ENCODE measurements around the gene ING4. TPM values are rescaled to one million over a fixed set of nuclear protein-coding genes. Genes with fewer than 3 reads are reported as not detected.

ING4 gene
- total RNA-seq, 2 donors from 2014 or later, result 21.8 to 22.6 TPM

DNA sequence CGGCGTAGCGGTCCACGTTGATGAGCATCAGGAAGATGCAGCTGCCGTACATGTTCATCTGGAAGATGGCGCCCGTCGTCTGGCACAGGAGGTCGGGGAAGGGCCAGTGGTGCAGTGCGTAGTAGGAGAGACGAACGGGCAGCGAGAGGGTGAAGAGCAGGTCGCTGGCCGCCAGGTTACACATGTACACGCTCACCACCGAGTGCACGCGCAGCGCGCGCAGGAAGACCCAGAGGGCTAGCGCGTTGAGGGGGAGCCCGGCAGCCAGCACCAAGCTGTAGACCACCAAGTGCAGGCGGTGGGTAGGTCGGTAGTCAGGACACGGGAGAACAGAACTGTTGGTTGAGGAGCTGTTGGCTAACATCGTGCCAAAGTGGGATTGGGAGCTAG lies 42.0 kb downstream of the ING4 start:
- Histone ChIP-seq H3K4me3 (peak overlapping the region in 1 of 2 donors; percentile 33), H3K27me3 (no peaks in the 10 kb centered on the region), H3K4me1 (peaks cover 0 to 9% of the 10 kb centered on the region in 2 donors), H3K36me3 (no peaks in the 10 kb centered on the region), H3K27ac (no peak overlapping the region), H3K9me3 (no peaks in the 10 kb centered on the region)
- no peak for DNase-seq (ENCODE audit: low spot score)
- TF ChIP-seq, protein P1, sequence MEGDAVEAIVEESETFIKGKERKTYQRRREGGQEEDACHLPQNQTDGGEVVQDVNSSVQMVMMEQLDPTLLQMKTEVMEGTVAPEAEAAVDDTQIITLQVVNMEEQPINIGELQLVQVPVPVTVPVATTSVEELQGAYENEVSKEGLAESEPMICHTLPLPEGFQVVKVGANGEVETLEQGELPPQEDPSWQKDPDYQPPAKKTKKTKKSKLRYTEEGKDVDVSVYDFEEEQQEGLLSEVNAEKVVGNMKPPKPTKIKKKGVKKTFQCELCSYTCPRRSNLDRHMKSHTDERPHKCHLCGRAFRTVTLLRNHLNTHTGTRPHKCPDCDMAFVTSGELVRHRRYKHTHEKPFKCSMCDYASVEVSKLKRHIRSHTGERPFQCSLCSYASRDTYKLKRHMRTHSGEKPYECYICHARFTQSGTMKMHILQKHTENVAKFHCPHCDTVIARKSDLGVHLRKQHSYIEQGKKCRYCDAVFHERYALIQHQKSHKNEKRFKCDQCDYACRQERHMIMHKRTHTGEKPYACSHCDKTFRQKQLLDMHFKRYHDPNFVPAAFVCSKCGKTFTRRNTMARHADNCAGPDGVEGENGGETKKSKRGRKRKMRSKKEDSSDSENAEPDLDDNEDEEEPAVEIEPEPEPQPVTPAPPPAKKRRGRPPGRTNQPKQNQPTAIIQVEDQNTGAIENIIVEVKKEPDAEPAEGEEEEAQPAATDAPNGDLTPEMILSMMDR (IDR thresholded peaks at IDR 0.05), result no peak

DNA sequence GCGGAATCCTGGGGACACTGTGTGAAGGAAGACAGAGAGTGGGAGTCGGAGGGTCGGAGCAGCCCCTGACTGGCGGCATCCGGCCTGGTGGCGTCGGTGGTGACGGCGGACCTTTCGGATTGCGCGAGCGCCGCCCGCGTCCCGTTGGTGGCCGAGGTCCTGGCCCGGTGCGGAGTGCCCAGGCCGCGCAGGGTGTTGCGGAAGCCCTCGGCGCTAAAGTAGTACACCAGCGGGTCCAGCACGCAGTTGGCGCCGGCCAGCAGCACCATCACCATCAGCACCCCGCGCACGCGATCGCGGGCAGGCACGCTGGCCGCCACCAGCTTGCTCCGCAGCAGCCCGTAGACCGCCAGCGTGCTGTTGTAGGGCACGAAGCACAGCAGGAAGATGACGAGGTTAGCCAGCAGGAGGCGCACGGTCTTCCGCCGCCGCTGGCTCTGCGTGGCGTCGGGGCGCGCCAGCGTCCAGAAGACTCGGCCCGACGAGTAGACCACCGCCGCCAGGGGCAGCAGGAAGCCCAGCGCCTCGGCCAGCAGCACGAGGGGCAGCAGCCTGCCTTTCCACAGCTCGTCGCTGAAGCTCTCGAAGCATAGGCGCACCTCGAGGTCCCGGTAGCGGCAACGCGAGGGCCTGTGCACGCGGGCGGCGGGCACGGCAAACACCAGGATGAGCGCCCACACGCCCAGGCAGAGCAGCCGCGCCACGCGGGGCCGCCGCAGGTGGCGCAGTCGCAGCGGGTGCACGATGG lies 42.6 kb downstream of the ING4 start:
- TF ChIP-seq, protein P1 (IDR thresholded peaks at IDR 0.05), result peak; percentile 21 to 66
- H3K27me3 ChIP-seq, result no peaks in the 10 kb centered on the region
- peaks cover 0 to 9% of the 10 kb centered on the region in 2 donors for H3K4me1 ChIP-seq
- no peak overlapping the region for H3K27ac ChIP-seq
- DNase-seq (ENCODE audit: low spot score), result no peak
- no peaks in the 10 kb centered on the region for H3K9me3 ChIP-seq
- H3K4me3 ChIP-seq, result peak overlapping the region in 1 of 2 donors; percentile 33
- no peaks in the 10 kb centered on the region for H3K36me3 ChIP-seq

DNA sequence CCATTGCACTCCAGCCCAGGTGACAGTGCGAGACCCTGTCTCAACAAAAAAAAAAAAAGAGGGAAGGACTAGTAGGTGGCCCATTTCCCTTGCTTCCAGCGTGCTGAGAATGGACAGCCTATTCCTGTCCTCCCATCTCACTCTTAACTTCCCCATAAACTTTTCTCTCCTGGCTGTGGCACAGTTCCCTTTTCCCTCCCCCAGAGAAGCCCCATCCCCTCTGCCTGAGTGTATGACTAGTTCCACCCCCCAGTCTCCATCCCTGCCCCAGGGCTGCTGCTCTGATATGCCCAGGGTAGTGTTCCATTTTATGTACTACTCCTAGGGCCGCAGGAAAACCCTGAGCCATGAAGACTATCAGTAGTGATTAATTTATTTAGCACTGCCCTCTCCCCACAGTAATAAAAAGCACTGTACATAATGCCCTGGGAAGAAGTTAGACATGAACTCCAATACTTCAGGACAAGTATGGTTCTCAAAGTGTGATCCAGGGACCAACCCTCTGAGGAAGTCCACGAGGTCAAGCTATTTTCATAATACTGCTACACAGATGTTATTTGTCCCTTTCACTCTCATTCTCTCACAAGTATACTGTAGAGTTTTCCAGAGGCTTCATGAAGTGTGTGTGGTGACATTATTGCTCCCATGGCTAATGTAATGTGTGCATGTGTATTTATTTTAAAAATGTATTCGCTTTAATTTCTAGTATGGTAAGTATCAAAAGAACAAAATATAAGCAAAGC lies 44.3 kb downstream of the ING4 start:
- H3K4me1 ChIP-seq, result peaks cover 0 to 17% of the 10 kb centered on the region in 2 donors
- H3K4me3 ChIP-seq, result no peak overlapping the region
- H3K9me3 ChIP-seq, result no peaks in the 10 kb centered on the region
- TF ChIP-seq, protein P1 (IDR thresholded peaks at IDR 0.05), result no peak
- no peak for DNase-seq (ENCODE audit: low spot score)
- H3K36me3 ChIP-seq, result no peaks in the 10 kb centered on the region
- H3K27ac ChIP-seq, result no peak overlapping the region
- H3K27me3 ChIP-seq, result no peaks in the 10 kb centered on the region

DNA sequence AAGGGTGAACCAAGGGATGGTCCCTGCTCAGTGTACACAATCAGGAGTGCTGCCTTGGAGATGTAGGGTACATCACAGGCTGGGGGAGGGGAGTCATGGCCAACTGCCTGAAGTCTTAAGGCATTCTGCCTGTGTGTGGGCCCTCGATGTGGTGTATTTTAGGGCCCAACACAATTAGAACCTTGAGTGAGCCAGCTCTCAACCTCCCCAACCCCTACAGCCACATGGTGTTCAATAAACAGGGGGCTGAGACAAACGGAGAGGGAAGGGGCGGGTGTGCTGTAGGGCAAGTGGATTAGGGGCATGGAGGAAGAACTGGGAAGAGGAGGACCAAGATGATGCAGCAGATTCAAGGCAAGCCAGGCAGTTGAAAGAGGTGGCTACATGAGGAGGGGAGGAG lies 47.1 kb downstream of the ING4 start:
- Histone ChIP-seq H3K4me3 (no peak overlapping the region), H3K4me1 (peaks cover 0 to 39% of the 10 kb centered on the region in 2 donors), H3K9me3 (no peaks in the 10 kb centered on the region), H3K27me3 (no peaks in the 10 kb centered on the region), H3K36me3 (no peaks in the 10 kb centered on the region), H3K27ac (peak overlapping the region in 1 of 2 donors; percentile 12)
- DNase-seq (ENCODE audit: low spot score), result no peak
- TF ChIP-seq, protein P1 (IDR thresholded peaks at IDR 0.05), result no peak

DNA sequence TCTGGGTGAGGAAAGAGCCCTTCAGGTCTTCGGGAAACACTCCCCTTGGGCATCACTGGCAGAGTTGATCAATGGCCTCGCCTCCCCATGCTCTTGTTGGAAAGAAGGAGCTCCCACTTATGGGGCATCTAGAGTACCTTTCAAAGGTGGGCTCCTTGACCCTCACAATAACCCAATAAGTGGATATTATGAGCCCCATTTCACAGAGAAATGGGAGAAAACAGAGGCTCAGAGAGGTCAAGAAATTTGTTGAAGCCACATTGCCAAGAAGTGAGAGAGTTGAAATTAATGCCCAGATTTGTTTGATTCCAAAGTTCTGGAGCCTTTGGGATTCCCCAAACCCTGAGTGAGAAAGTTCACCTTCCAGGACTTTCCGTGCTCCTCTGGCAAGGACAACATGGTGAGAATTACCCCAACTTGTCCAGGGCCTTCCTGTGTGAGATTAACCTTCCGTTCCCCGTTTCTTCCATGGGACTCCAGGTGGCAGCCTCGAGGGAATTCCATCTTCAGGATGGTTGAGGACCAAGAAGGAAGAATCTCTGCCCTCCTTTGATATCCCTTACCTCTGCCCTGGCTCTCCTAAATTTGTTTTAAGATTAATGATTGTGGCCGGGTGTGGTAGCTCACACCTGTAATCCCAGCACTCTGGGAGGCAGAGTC lies 48.3 kb downstream of the ING4 start:
- TF ChIP-seq, protein P1 (IDR thresholded peaks at IDR 0.05), result no peak
- Histone ChIP-seq H3K4me1 (peaks cover 0 to 31% of the 10 kb centered on the region in 2 donors), H3K27ac (peak overlapping the region; percentile 87 to 98), H3K36me3 (no peaks in the 10 kb centered on the region), H3K9me3 (no peaks in the 10 kb centered on the region), H3K27me3 (no peaks in the 10 kb centered on the region), H3K4me3 (peak overlapping the region in 1 of 2 donors; percentile 1)
- no peak for DNase-seq (ENCODE audit: low spot score)
